ENCODE results near the gene FAM209B. TPM values are rescaled to one million over a fixed set of nuclear protein-coding genes. Genes with fewer than 3 reads are reported as not detected.

The FAM209B gene
- total RNA-seq, 1 experiment from 2014 or later = 0.92 TPM

- Histone ChIP-seq H2AFZ (ENCODE audit: low read length) (no peak overlapping the region), H2BK15ac (ENCODE audit: low read depth, low read length) (no peak overlapping the region), H4K91ac (ENCODE audit: insufficient read length, low read depth, low read length) (no peak overlapping the region), H3K56ac (ENCODE audit: insufficient read length, low read depth, low read length) (no peak overlapping the region), H4K8ac (replicated peaks; ENCODE audit: insufficient read length, low read depth, low read length) (no peak overlapping the region), H2BK5ac (ENCODE audit: insufficient read length, low read length) (no peak overlapping the region), H3K27ac (ENCODE audit: insufficient read length, low read depth, low read length) (no peak overlapping the region), H3K9ac (ENCODE audit: extremely low read depth, insufficient read length, low read length) (no peak overlapping the region), H3K27me3 (ENCODE audit: insufficient read depth, low read length) (no peaks in the 10 kb centered on the region), H3K18ac (ENCODE audit: insufficient read length, low read depth, low read length) (no peak overlapping the region), H3K4me1 (ENCODE audit: insufficient read depth, low read length) (no peaks in the 10 kb centered on the region), H3K79me2 (ENCODE audit: insufficient read depth, low read length) (no peaks in the 10 kb centered on the region), H3K23me2 (ENCODE audit: insufficient read length, low read depth, low read length, poor library complexity, severe bottlenecking) (no peaks in the 10 kb centered on the region), H3K9me3 (ENCODE audit: control insufficient read depth, low read depth, low read length) (no peaks in the 10 kb centered on the region), H2BK20ac (ENCODE audit: low read depth, low read length, poor library complexity, severe bottlenecking) (no peak overlapping the region), H2AK5ac (ENCODE audit: insufficient read length, low read length) (no peak overlapping the region), H3K23ac (ENCODE audit: insufficient read length, low read depth, low read length) (no peak overlapping the region), H3K4ac (ENCODE audit: low read depth, low read length) (no peak overlapping the region), H2BK12ac (ENCODE audit: insufficient read length, low read depth, low read length) (no peak overlapping the region), H2BK120ac (ENCODE audit: low read depth, low read length, poor library complexity, severe bottlenecking) (no peak overlapping the region), H3K4me2 (ENCODE audit: insufficient read depth, insufficient read length, low read length) (no peak overlapping the region), H4K20me1 (ENCODE audit: control insufficient read depth, insufficient read depth, insufficient read length) (no peaks in the 10 kb centered on the region), H3K79me1 (ENCODE audit: insufficient read depth, low read depth, low read length, poor library complexity, severe bottlenecking) (no peaks in the 10 kb centered on the region), H3K14ac (ENCODE audit: insufficient read depth, low read length) (no peak overlapping the region; the same call in 1 of the 2 replicates), H4K5ac (ENCODE audit: insufficient read length, low read depth, low read length) (no peak overlapping the region), H3T11ph (ENCODE audit: low read length) (no peak overlapping the region)
- DNase-seq = no peak
- H3K9me3 Mint-ChIP-seq = no peaks in the 10 kb centered on the region; a peak in 1 of 5 replicates
- peaks cover 13 to 23% (median 20%) of the 10 kb centered on the region in 3 experiments for H3K36me3 Mint-ChIP-seq (ENCODE audit: insufficient read depth in 1 of 3, low read depth in 3 of 3)
- H3K27ac Mint-ChIP-seq = peak overlapping the region in 2 of 3 experiments; percentile 5 to 75; a peak in 3 of 7 replicates
- no peak for TF ChIP-seq CTCF (conservative IDR thresholded peaks at IDR 0.05)
- H3K4me1 Mint-ChIP-seq = peaks cover 0 to 2% of the 10 kb centered on the region in 2 experiments; a peak in 2 of 4 replicates
- H3K27me3 Mint-ChIP-seq (ENCODE audit: low read depth) = no peaks in the 10 kb centered on the region
- no peak overlapping the region for H3K4me3 Mint-ChIP-seq
- WGBS (ENCODE audit: extremely low coverage, insufficient read length, low lambda C conversion rate) = no CpG with 5 or more reads among the region's 22 CpGs
These were observed 19.6 kb upstream of the FAM209B start for GRCh38 chr20:56513161-56514150.
